Stimulated activated CD8-positive, alpha-beta memory T cell treated with anti-CD3 and anti-CD28 coated beads, Interleukin-15, amount 100 ng/mL, for 48 hours (primary cell): ENCODE measurements around the gene PLXNB1.

Experiments
- DNase-seq, 2 donors: peaks; one replicate each; pipeline ENCODE4 v3.0.0-alpha.2; 2020; ENCODE audit warnings: low read depth in 2 of 2

Gene PLXNB1

GRCh38 chr3:48371651-48372376 is 58.1 kb downstream of the PLXNB1 start, which contains the start of gene FBXW12:
Gene FBXW12 (plus strand): TSS chr3:48372219. CDS start chr3:48372768, 549 bp downstream.
- DNase-seq = no peak

GRCh38 chr3:48370333-48370713 is 59.6 kb downstream of the PLXNB1 start:
- DNase-seq = no peak

GRCh38 chr3:48369693-48370332 is 60.1 kb downstream of the PLXNB1 start:
- no peak for DNase-seq

DNA sequence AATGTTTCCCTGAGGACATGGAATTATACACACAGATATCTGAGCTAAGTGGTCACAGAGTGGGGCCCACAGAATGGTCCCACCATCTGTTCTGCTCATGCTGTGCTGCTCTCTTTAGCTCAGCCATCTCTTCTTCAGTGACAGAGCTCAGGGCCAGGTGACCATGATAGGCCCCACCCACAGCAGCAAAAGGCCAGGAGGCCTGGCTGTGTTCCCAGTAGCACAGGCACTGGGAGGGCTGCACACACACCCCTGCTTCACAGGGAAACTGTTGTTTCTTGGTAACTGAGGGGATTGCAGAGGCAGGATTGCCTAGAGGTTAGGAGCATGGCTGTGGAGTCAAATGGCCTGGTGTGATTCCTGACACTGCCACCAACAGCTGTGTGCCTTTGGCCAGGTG is 62.7 kb downstream of the PLXNB1 start:
- no peak for DNase-seq

DNA sequence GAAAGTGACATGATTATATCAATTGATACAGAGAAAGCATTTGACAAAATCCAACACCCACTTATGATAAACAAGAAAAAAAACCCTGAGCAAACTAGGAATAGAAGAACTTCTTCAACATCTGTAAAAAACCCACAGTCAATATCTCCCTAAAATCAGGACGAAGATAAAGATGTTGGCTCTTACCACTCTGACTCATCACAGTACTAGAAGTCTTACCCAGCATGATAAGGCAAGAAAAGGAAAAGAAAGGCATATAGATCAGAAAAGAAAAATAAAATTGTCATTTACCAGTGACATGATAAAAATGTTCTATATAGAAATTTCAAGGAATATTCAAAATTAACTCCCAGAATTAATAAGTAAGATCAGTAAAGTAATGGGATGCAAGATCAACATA is 65.0 kb downstream of the PLXNB1 start:
- no peak for DNase-seq

- no peak for DNase-seq
Observed at GRCh38 chr3:48361928-48362327, 68.0 kb downstream of the PLXNB1 start.

GRCh38 chr3:48356419-48356818 is 73.5 kb downstream of the PLXNB1 start:
- no peak for DNase-seq

DNA sequence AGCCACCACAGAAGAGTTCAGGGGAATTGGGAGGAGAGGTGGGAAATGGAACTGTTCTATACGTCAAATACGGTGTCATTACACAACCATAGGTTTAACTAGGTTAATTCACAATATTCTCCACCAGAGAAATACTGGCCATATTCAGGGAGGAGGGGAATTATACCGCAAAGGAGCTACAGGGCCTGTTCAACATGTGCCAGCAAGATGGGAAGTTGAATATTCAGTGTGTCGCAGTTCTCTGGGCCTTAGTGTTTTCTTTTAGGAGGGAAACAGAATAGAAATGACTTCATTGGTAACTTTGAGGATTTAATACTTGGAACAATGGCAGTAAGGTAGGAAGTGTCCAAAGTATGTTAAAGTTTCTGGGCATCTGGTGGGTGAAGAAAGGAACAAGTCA is 75.9 kb downstream of the PLXNB1 start:
- DNase-seq = no peak
